Upper lobe of left lung (tissue), 6 donors: ENCODE data around the gene MGST3. TPM values are rescaled to one million over a fixed set of nuclear protein-coding genes. Genes with fewer than 3 reads are reported as not detected.
"Not testable (repeated sequence)": the region's sequence is repeated elsewhere in the genome, so short reads cannot be mapped to it uniquely, and the experiment has no call there.

Experiments used
- ATAC-seq, 2 donors: fragments of 200-7000 bp; cut with Tn5 transposase; one replicate each; pipeline ENCODE4 v1.9.1; 2022; ENCODE audit warnings: mild to moderate bottlenecking in 2 of 2, moderate library complexity in 2 of 2; ENCODE audit not compliant: low FRiP score in 2 of 2
- DNase-seq, 2 donors: peaks; one replicate each; pipeline ENCODE4 v3.0.0-alpha.2; 2019 to 2020
- H3K27ac ChIP-seq, 4 donors: fragments of 200-600 bp; sonication (generic); one replicate each; pipeline ENCODE4 v1.5.1; 2016 to 2019
- H3K27me3 ChIP-seq, 4 donors: fragments of 200-600 bp; sonication (generic); one replicate each; pipeline ENCODE4 v1.5.1; 2017 to 2019
- H3K36me3 ChIP-seq, 4 donors: fragments of 200-600 bp; sonication (generic); one replicate each; pipeline ENCODE4 v1.5.1; 2016 to 2019
- H3K4me1 ChIP-seq, 4 donors: fragments of 200-600 bp; sonication (generic); one replicate each; pipeline ENCODE4 v1.5.1; 2018 to 2019
- H3K4me3 ChIP-seq, 4 donors: fragments of 200-600 bp; sonication (generic); one replicate each; pipeline ENCODE4 v1.5.1; 2017 to 2019; ENCODE audit warnings: mild to moderate bottlenecking in 2 of 4, moderate library complexity in 1 of 4
- H3K9me3 ChIP-seq, 4 donors: fragments of 200-600 bp; sonication (generic); one replicate each; pipeline ENCODE4 v1.5.1; 2018 to 2019
- EP300 ChIP-seq, 4 donors: sonication (generic); formaldehyde crosslinking; IDR thresholded peaks; one replicate each; pipeline ENCODE4 v1.5.1; 2017; ENCODE audit warnings: antibody characterized with exemption in 4 of 4, control low read depth in 2 of 4
- POLR2A ChIP-seq, 4 donors: fragments of 450-650 bp; IDR thresholded peaks; one replicate each; pipeline ENCODE4 v1.5.1; 2016 to 2017; ENCODE audit warnings: antibody characterized with exemption in 4 of 4, mild to moderate bottlenecking in 2 of 4
- POLR2AphosphoS5 ChIP-seq, 2 donors: sonication (generic); formaldehyde crosslinking; IDR thresholded peaks; one replicate each; pipeline ENCODE4 v1.5.1; 2017; ENCODE audit warnings: antibody characterized with exemption in 2 of 2
- WGBS, 2 donors: methylation state at CpG; one replicate each; pipeline ENCODE4 v1.1.5; 2017 to 2018; 5-methylcytosine and 5-hydroxymethylcytosine counted together
- total RNA-seq, 6 donors: library from RNA; depleted of rRNA in 4 of 6; stranded (reverse); fragments of >200 nt in 4 of 6; gene quantifications; one replicate each; pipeline versions ENCODE4 v1.1.0 to v1.2.1, GENCODE V29; 2016 to 2021
- TF ChIP-seq, protein P1 (sequence below), 6 experiments: fragments of 450-650 bp in 4 of 6; fragments of 200-600 bp in 2 of 6; sonication (generic) in 2 of 6; IDR thresholded peaks; one replicate each; pipeline ENCODE4 v1.5.1; 2016 to 2019; ENCODE audit warnings: antibody characterized with exemption in 6 of 6
- donor health status: DM: no; HTN: no; CAD: no; lungs with moderate emphysema.
- donor health status: DM: no; HTN: yes; CAD: no; lungs with severe emphysema.

Gene MGST3
- total RNA-seq, 6 donors from 2014 or later = 49.2 to 250 (median 202) TPM

DNA sequence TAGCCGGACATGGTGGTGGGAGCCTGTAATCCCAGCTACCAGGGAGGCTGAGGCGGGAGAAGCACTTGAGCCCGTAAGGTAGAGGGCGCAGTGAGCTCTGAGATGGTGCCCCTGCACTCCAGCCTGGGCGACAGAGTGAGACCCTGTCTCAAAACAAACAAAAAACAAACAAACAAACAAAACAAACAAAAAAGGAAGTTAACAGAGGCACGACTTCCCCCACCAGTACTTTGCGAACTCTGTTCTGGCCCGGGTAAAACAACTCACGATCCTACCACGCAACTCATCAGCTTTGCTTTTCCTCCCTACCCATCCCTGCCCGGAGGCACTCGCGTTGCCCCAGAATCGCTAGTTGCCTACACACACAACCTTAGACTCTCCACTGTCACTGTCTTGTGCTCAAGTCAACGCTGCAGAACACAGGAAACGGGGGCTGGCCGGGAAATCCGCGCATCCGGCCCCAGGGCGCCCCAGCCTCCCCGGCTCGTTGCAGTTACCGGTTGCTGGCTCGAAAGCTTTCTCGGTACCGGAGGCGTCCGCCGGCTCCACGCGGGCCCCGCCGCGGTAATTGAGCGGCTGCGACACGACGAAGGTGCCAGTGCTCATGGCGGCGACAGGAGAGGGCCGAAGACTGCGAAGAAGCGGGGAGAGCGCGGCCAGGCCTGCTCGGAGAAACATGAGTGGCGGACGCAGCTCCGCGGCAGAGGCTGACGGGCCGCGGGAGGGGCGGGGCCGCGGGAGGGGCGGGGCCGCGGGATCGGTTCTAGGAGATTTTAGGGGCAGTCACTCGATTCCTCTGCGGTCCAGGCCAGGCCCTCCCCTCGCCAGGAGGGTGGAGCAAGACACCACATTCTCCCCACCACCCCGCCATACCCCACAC, 67.1 kb downstream of the MGST3 start, which contains the start of gene ALDH9A1:
Gene ALDH9A1 (minus strand): TSS at position 682 of the 880 bp plus-strand sequence. CDS start 4 bp downstream, at position 678.
- peak within 1 kb of the TSS; percentile 92 to 98 (median 94) for H3K27ac ChIP-seq
- ATAC-seq (peak; percentile 94 to 98), DNase-seq (peak; percentile 90 to 99)
- H3K27me3 ChIP-seq = no peaks in the 10 kb centered on the region
- peak; percentile 75 to 94 for TF ChIP-seq POLR2AphosphoS5 (IDR thresholded peaks at IDR 0.05)
- peak in 3 of 4 donors; percentile 56 to 91 (median 85) for TF ChIP-seq POLR2A (IDR thresholded peaks at IDR 0.05)
- TF ChIP-seq EP300 (IDR thresholded peaks at IDR 0.05) = peak in 1 of 4 donors; percentile 17
- TF ChIP-seq, protein P1, sequence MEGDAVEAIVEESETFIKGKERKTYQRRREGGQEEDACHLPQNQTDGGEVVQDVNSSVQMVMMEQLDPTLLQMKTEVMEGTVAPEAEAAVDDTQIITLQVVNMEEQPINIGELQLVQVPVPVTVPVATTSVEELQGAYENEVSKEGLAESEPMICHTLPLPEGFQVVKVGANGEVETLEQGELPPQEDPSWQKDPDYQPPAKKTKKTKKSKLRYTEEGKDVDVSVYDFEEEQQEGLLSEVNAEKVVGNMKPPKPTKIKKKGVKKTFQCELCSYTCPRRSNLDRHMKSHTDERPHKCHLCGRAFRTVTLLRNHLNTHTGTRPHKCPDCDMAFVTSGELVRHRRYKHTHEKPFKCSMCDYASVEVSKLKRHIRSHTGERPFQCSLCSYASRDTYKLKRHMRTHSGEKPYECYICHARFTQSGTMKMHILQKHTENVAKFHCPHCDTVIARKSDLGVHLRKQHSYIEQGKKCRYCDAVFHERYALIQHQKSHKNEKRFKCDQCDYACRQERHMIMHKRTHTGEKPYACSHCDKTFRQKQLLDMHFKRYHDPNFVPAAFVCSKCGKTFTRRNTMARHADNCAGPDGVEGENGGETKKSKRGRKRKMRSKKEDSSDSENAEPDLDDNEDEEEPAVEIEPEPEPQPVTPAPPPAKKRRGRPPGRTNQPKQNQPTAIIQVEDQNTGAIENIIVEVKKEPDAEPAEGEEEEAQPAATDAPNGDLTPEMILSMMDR (IDR thresholded peaks at IDR 0.05) = peak in 1 of 6 experiments; percentile 16
- 1% methylated on average over 18 to 58 of the region's 65 CpGs for WGBS, 2 donors
- H3K36me3 ChIP-seq = peaks cover 0 to 3% (median 0%) of the 10 kb centered on the region in 4 donors
- H3K9me3 ChIP-seq = no peaks in the 10 kb centered on the region
- H3K4me3 ChIP-seq = peak within 1 kb of the TSS; percentile 59 to 83 (median 70)
- peaks cover 20 to 36% (median 21%) of the 10 kb centered on the region in 4 donors for H3K4me1 ChIP-seq

DNA sequence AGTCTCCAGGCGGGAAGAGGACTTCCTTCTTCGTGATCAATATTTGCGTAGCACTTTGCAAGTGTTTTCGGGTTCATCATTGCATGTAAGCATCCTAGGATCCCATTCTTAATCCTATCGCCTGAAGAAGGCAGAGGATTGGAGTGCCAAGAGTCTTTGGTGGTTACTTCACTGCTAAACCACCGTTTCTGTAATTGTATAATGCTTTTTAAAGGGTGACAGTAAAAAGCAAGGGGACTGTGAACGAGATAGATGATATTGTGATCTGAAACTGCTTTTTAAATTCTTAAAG, 67.7 kb downstream of the MGST3 start:
- TF ChIP-seq EP300 (IDR thresholded peaks at IDR 0.05) (no peak), POLR2A (IDR thresholded peaks at IDR 0.05) (no peak), POLR2AphosphoS5 (IDR thresholded peaks at IDR 0.05) (no peak)
- TF ChIP-seq, protein P1 (IDR thresholded peaks at IDR 0.05) = no peak
- Histone ChIP-seq H3K36me3 (peaks cover 0 to 3% (median 0%) of the 10 kb centered on the region in 4 donors), H3K27me3 (no peaks in the 10 kb centered on the region), H3K4me3 (peak overlapping the region; percentile 59 to 83 (median 70)), H3K27ac (peak overlapping the region; percentile 92 to 98 (median 94)), H3K4me1 (peaks cover 20 to 36% (median 21%) of the 10 kb centered on the region in 4 donors), H3K9me3 (no peaks in the 10 kb centered on the region)
- ATAC-seq = no peak
- no peak for DNase-seq
- 0 to 1% methylated on average over 7 of the region's 7 CpGs for WGBS, 2 donors

DNA sequence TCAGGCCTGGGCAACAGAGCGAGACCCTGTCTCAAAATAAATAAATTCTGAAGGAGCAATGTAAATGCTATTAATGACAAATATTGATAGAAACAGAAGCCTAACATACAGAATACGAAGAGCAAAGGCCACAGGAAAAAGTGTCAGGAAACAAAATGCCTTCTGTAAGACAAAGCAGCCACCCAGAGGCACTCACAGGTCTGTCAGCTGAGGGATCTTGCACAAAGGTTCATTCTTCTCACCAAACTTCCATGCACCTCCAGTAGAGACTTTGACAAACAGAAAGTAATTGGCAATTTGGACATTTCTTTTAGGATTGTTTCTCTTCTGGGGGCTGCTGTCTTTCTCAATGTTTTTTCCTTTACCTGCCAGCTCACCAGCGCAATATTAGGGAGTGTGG, 68.5 kb downstream of the MGST3 start:
- ATAC-seq (no peak), DNase-seq (no peak)
- Histone ChIP-seq H3K27ac (no peak overlapping the region), H3K36me3 (no peaks in the 10 kb centered on the region), H3K4me3 (no peak overlapping the region), H3K4me1 (peaks cover 20 to 36% (median 21%) of the 10 kb centered on the region in 4 donors), H3K27me3 (no peaks in the 10 kb centered on the region), H3K9me3 (no peaks in the 10 kb centered on the region)
- 85 to 88% methylated on average over 3 of the region's 3 CpGs for WGBS, 2 donors
- TF ChIP-seq POLR2A (IDR thresholded peaks at IDR 0.05) (no peak), POLR2AphosphoS5 (IDR thresholded peaks at IDR 0.05) (no peak), EP300 (IDR thresholded peaks at IDR 0.05) (no peak)
- TF ChIP-seq, protein P1 (IDR thresholded peaks at IDR 0.05) = no peak

DNA sequence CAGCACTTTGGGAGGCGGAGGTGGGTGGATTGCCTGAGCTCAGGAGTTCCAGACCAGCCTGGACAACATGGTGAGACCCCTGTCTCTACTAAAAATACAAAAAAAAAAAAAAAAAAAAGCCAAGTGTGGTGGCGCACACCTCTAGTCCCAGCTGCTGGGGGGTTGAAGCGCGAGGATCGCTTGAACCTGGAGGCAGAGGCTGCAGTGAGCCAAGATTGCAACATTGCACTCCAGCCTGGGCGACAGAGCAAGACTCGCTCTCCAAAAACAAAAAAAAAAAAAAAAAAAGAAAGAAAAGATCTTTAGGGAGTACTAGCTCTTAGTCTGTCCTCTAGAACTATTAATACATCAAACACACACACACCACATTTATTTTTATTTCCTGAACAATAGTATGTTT, 70.9 kb downstream of the MGST3 start:
- 78 to 81% methylated on average over 7 of the region's 7 CpGs for WGBS, 2 donors
- H3K9me3 ChIP-seq, H3K27me3 ChIP-seq, ATAC-seq, H3K36me3 ChIP-seq, H3K4me3 ChIP-seq, H3K27ac ChIP-seq, DNase-seq: not testable (repeated sequence)
- peaks cover 7 to 14% (median 10%) of the 10 kb centered on the region in 4 donors for H3K4me1 ChIP-seq

DNA sequence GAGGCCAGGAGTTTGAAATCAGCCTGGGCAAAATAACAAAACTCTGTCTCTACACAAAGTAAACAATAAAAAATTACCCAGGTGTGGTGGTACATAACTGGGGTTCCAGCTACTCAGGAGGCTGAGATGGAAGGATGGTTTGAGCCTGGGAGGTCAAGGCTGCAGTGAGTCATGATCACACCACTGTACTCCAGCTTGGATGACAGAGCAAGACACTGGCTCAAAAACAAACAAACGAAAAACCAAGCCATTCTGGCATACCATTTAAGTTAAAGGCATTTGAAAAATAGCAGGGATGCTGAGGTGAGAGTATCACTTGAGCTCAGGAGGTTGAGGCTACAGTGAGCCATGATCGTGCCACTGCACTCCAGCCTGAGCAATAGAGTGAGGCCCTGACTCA, 72.6 kb downstream of the MGST3 start:
- 85 to 87% methylated on average over 2 of the region's 2 CpGs for WGBS, 2 donors
- Histone ChIP-seq H3K4me1 (peaks cover 0 to 6% (median 2%) of the 10 kb centered on the region in 4 donors), H3K36me3 (no peaks in the 10 kb centered on the region), H3K27me3 (no peaks in the 10 kb centered on the region), H3K27ac (no peak overlapping the region), H3K4me3 (no peak overlapping the region), H3K9me3 (no peaks in the 10 kb centered on the region)
- ATAC-seq (no peak), DNase-seq (no peak)
- TF ChIP-seq, protein P1 (IDR thresholded peaks at IDR 0.05) = no peak
- TF ChIP-seq POLR2A (IDR thresholded peaks at IDR 0.05) (no peak), POLR2AphosphoS5 (IDR thresholded peaks at IDR 0.05) (no peak), EP300 (IDR thresholded peaks at IDR 0.05) (no peak)

Other genes starting within 250 kb of the MGST3 start
- gene RXRG, start 186.1 kb upstream of the MGST3 start, total RNA-seq = 1 to 10 TPM in 4 of 6 donors, not detected in 2; 2.3 to 6.1 (median 3.4) TPM
- 1 to 10 TPM in 1 of 6 donors, under 1 TPM in 2, not detected in 3; 0.44 to 1.7 (median 0.46) TPM for gene LRRC52, start 87.2 kb upstream of the MGST3 start, total RNA-seq
- 10 to 100 TPM; 29.3 to 64.1 (median 48.1) TPM for gene ALDH9A1, start 67.3 kb downstream of the MGST3 start, total RNA-seq
- gene TMCO1, start 137.6 kb downstream of the MGST3 start, total RNA-seq = 10 to 100 TPM; 10.5 to 82.4 (median 55.8) TPM
- gene UCK2, start 196.4 kb downstream of the MGST3 start, total RNA-seq = 10 to 100 TPM in 2 of 6 donors, 1 to 10 TPM in 4; 7.5 to 17.9 (median 9.7) TPM